ENCODE data around the gene PLCD1.

Gene PLCD1

GRCh38 chr3:38002291-38002876 is 27.1 kb downstream of the PLCD1 start:
- no peak for DNase-seq (ENCODE audit: low read depth, low spot score)
- POLR2A ChIA-PET: no interaction called here
- CTCF ChIA-PET: interaction anchor here (1.9 to 4.7 kb wide), 2 partner anchors 9 to 28 kb away, joined by 5 to 40 read pairs; no protein-coding TSS in a partner anchor
- TF ChIP-seq CTCF (IDR thresholded peaks at IDR 0.05; ENCODE audit: insufficient read depth, low read length, missing control alignments): no peak
- no peak overlapping the region for H3K4me3 ChIP-seq (ENCODE audit: low read depth, low read length)

GRCh38 chr3:38001456-38002081 is 27.9 kb downstream of the PLCD1 start:
- ChIA-PET CTCF (interaction anchor here (1.1 to 4.7 kb wide), 5 partner anchors 7 to 479 kb away, joined by 3 to 40 read pairs (median 5); no protein-coding TSS in a partner anchor), POLR2A (interaction anchor here (1.3 kb wide), 1 partner anchor 20 kb away, joined by 3 read pairs; no protein-coding TSS in a partner anchor)
- no peak for DNase-seq (ENCODE audit: low read depth, low spot score)
- no peak for TF ChIP-seq CTCF (IDR thresholded peaks at IDR 0.05; ENCODE audit: insufficient read depth, low read length, missing control alignments)
- H3K4me3 ChIP-seq (ENCODE audit: low read depth, low read length): no peak overlapping the region

GRCh38 chr3:38000965-38001455 is 28.4 kb downstream of the PLCD1 start:
- DNase-seq (ENCODE audit: low read depth, low spot score): no peak
- ChIA-PET POLR2A (interaction anchor here (1.3 kb wide), 1 partner anchor 21 kb away, joined by 3 read pairs; no protein-coding TSS in a partner anchor), CTCF (interaction anchor here (1.1 to 4.7 kb wide), 4 partner anchors 8 to 479 kb away, joined by 3 to 40 read pairs (median 4); no protein-coding TSS in a partner anchor)

GRCh38 chr3:38000242-38000916 is 29.1 kb downstream of the PLCD1 start:
- no peak for TF ChIP-seq CTCF (IDR thresholded peaks at IDR 0.05; ENCODE audit: insufficient read depth, low read length, missing control alignments)
- ChIA-PET CTCF (interaction anchor here (1.1 to 4.7 kb wide), 4 partner anchors 9 to 480 kb away, joined by 3 to 40 read pairs (median 4); no protein-coding TSS in a partner anchor), POLR2A (no interaction called here)
- no peak for DNase-seq (ENCODE audit: low read depth, low spot score)
- H3K4me3 ChIP-seq (ENCODE audit: low read depth, low read length): no peak overlapping the region

More at GRCh38 chr3:38000965-38001455, 28.4 kb downstream of the PLCD1 start:
- TF ChIP-seq CTCF (IDR thresholded peaks at IDR 0.05; ENCODE audit: insufficient read depth, low read length, missing control alignments): no peak
- no peak overlapping the region for H3K4me3 ChIP-seq (ENCODE audit: low read depth, low read length)

- DNase-seq (ENCODE audit: low read depth, low spot score): no peak
- TF ChIP-seq CTCF (IDR thresholded peaks at IDR 0.05; ENCODE audit: insufficient read depth, low read length, missing control alignments): no peak
- no peak overlapping the region for H3K4me3 ChIP-seq (ENCODE audit: low read depth, low read length)
- ChIA-PET CTCF (no interaction called here), POLR2A (no interaction called here)
These were observed 29.6 kb downstream of the PLCD1 start for GRCh38 chr3:37999836-38000235.
